GM18508 (cell line): ENCODE results near the gene ADAP1.
"Not testable (repeated sequence)": the region's sequence is repeated elsewhere in the genome, so short reads cannot be mapped to it uniquely, and the experiment has no call there.

Source experiments
- ATAC-seq: cut with Tn5 transposase; IDR thresholded peaks from one replicate; pipeline ENCODE4 v1.9.1; 2021; ENCODE audit warnings: moderate number of reproducible peaks; ENCODE audit not compliant: insufficient read depth, unreplicated experiment

ADAP1 gene, protein sequence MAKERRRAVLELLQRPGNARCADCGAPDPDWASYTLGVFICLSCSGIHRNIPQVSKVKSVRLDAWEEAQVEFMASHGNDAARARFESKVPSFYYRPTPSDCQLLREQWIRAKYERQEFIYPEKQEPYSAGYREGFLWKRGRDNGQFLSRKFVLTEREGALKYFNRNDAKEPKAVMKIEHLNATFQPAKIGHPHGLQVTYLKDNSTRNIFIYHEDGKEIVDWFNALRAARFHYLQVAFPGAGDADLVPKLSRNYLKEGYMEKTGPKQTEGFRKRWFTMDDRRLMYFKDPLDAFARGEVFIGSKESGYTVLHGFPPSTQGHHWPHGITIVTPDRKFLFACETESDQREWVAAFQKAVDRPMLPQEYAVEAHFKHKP

DNA sequence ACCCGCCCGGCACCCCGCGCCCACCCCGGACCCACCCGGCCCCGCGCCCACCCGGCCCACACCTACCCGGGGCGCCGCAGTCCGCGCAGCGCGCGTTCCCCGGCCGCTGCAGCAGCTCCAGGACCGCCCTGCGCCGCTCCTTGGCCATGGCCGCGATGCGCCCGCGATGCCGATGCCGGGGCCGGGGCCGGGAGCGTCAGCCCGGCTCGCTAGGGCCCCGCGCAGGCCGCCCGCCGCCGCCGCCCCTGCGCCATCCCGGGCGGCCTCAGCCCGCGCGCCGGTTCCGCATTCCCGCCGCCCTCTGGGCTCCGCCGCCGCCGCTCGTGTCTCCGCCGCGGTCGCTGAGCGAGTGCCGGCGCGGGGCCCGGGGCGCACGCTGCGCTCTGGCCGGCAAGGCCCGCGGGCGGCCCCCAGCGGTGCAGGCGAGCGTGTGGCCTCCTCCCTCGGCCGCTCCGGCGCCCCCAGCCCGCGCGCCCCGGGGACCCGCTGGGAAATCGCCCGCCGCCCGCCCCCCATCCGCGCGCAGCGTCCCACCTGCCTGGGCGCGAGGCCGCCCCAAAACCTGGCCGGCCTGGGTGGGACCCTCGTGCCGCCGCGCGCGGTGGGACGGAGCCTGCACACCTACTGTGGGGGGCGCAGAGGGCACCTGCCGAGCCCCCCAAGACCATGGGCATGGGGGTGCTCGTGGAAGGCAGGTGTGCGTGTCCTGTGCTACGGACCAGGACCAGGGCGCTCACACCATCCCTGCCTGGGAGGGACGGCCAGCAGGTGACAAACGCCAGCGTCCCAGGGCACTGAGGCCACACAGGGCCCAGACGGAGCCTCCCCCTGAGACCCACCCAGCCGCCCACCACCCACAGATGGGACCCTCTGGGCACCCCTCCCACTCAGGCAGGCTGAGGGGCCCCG is at the start of gene ADAP1:
Gene ADAP1 (minus strand): TSS at position 351 of the 909 bp plus-strand sequence. CDS start 203 bp downstream, at position 148.
- ATAC-seq, result no peak

DNA sequence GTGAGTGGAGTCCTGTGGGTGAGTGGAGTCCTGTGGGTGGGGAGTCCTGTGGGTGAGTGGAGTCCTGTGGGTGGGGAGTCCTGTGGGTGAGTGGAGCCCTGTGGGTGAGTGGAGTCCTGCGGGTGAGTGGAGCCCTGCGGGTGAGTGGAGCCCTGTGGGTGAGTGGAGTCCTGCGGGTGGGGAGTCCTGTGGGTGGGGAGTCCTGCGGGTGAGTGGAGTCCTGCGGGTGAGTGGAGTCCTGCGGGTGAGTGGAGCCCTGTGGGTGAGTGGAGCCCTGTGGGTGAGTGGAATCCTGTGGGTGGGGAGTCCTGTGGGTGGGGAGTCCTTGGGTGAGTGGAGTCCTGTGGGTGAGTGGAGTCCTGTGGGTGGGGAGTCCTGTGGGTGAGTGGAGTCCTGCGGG is 48.0 kb upstream of the ADAP1 start:
- ATAC-seq, result not testable (repeated sequence)

DNA sequence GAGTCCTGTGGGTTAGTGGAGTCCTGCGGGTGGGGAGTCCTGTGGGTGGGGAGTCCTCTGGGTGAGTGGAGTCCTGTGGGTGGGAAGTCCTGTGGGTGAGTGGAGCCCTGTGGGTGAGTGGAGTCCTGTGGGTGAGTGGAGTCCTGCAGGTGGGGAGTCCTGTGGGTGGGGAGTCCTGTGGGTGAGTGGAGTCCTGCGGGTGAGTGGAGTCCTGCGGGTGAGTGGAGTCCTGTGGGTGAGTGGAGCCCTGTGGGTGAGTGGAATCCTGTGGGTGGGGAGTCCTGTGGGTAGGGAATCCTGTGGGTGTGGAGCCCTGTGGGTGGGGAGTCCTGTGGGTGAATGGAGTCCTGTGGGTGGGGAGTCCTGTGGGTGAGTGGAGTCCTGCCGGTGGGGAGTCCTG is 47.5 kb upstream of the ADAP1 start:
- not testable (repeated sequence) for ATAC-seq

DNA sequence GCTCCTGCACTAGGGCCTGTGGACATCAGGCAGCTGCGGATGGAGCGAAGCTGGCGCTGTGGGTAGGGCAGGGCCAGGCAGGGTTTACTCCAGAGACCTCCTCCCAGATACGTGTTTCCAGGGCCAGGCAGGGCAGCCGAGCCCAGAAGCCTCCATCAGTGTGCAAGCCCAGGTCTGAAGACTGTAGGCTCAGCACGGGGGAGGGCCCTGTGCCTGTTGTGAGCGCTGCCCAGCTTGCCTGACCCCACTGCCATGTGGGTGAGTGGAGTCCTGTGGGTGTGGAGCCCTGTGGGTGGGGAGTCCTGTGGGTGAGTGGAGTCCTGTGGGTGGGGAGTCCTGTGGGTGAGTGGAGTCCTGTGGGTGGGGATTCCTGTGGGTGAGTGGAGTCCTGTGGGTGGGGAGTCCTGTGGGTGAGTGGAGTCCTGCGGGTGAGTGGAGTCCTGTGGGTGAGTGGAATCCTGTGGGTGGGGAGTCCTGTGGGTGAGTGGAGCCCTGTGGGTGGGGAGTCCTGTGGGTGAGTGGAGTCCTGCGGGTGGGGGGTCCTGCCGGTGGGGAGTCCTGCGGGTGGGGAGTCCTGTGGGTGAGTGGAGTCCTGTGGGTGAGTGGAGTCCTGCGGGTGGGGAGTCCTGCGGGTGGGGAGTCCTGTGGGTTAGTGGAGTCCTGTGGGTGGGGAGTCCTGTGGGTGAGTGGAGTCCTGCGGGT is 46.7 kb upstream of the ADAP1 start:
- not testable (repeated sequence) for ATAC-seq

DNA sequence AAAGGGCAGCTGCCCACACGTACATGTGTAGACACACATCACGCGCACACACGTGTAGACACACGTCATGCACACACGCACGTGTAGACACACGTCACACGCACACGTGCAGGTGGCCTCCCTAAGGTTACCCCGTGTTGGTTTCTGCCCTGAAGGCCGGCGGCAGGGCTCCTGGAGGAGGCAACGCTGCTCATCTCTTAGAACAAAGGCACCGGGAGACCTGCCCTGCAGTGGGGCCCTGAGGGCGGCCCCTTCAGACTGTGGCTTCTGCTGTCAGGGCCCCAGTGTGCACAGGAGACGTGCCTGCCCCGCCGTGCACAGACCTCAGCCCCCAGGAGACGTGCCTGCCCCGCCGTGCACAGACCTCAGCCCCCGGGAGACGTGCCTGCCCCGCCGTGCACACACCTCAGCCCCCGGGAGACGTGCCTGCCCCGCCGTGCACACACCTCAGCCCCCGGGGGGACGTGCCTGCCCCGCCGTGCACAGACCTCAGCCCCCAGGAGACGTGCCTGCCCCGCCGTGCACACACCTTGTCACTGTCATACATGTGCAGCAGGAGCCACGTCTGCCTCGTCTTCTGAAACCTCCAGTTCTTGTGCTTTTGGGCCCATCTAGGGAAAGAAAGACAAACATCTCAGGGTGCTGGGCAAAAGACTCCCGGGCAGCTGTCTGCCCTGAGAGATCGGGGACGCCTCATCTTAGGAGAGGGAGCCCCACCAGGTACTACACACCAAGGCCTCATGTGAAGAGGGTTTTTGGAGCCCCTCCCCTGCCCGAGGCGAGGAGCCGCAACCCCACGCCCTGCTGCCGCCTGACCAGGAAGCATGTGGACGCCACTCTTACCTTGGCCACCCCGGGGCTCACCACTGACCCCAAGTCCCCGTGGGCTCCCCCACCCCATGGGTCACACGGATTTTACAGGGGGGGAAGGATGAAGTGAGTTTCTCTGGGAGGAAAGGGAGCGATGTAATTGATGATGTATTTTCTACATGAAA is 45.8 kb upstream of the ADAP1 start:
- ATAC-seq, result no peak

DNA sequence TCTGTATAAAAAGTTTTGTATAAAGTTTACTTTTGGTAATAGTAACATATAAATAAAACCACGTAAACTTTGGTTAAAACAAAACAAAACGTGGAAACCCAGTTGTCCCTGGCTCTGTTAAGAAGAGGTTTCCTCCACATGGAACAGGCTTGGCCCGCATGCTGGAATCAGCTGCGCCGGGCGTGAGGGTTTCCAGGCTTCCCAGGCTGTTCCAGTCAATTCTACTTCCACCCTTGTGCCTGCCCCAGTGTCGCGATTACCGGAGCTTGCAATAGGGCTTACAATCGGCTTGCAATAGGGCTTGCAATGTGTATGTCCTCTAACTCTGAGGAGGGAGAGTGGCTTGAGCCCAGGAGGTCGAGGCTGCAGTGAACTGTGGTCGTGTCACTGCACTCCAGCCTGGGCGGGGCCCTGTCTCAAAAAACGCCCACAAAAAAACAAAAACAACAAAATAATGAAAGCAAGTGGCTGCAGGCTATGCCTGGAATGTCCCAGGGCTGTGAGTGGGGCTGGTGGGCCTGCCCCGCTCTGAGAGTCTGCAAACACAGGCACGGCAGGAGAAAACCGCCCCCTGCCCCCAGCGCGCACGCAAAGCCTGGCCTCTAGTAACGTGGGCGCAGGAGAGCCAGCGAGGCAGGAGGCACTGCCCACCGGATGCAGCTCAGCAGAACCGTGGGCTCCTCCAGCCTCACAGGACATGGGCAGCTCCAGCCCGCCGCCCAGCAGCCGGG is 44.8 kb upstream of the ADAP1 start:
- ATAC-seq, result no peak

DNA sequence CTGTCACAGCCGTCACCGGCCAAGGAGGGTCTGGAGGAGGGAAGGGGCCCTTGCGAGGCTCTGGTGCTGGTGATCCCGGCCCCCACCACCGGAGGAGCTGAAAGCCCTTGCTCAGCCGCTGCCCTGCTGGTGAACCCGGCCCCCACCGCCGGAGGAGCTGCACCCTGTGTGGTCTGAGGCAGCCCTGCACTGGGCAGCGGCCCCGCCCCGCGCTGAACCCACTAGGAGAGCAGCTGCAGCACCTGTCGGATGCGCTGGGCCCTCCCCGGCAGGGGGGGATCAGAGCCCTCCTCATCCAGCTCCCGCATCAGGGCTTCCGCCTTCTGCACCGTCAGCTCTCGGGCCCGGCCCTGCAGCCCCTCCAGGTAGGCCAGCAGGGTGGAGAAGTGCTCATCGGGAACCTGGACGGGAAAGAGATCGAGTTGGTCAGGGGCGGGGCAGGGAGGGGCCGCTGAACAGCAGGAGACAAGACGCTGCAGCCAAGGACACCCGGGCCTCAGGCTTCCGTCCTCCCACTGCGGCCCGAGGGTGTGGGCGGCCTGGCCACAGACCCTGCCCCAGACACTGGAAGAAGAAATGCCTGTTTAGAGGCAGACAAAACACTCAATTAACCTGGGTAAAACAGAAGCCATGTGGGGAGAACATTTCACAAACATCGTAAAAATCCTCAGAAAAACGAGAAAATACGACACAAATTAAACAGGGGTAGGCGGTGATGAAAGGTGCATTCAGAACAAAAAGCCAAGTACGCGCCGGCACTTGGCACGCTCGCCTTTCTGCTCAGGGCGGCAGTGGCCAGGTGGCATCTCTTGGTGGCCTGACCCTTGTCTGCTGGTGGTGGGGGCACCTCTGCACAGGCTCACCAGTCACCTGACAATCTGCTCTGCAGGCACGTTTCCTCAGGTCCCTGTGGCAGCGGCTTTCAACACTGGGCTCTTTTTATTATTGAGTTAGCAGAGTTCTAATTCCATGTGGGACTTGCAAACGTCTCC is 43.2 kb upstream of the ADAP1 start:
- no peak for ATAC-seq

DNA sequence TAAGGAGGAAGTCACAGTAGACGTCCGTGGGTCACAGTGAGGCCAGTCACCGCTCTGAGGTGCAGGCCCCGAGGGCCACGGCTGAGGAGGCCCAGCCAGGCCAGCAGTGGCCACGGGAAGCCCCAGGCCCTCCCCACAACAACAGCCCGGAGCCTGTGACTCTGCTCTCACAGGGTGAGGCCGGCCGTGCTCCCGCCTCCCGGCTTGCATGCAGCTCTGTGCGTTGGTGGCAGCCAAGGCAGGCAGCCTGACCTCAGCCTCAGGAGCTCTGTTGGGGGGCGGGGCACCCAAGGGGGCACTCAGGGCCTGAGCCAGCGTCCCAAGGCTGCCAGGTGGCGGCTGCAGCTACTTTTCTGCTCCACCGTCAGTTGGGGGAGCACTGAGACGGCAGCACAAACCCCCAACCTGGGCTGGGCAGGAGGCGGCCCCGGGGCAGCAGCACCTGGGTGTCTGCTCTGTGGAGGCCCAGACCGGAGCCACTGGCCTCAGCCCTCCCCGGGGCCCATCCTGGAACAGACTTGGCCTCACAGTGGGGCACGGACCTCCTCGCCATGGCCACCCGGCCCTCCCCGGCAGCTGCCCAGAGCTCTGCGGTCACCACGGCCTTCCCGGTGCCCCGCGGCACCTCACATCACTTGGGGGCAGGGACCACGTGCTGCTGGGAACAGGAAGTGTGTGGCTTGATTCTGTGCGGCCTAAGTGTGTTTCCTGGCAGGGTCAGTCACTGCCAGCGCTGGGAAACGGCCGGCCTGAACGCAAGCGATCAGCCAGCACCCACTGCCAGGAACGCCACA is 41.8 kb upstream of the ADAP1 start:
- ATAC-seq, result no peak

DNA sequence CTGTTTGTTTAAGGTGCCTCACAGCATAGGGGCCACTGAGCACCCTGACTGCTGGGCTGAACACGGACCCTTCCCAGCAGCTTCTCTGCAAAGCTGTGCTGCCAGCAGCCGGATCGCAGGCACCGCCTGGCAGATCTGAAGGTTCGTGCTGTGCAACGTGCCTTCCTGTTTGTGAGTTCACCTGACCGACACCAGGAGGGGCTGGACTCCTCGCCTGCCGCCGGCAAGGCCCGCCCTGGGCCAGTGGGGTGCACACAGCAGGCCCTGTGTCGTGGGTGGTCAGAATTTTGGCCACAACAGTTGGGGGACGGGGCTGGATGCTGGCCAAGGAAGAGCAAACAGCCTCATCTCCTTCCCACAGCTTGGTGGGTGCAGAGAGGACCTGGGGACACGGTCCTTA is 41.1 kb upstream of the ADAP1 start:
- ATAC-seq, result no peak

DNA sequence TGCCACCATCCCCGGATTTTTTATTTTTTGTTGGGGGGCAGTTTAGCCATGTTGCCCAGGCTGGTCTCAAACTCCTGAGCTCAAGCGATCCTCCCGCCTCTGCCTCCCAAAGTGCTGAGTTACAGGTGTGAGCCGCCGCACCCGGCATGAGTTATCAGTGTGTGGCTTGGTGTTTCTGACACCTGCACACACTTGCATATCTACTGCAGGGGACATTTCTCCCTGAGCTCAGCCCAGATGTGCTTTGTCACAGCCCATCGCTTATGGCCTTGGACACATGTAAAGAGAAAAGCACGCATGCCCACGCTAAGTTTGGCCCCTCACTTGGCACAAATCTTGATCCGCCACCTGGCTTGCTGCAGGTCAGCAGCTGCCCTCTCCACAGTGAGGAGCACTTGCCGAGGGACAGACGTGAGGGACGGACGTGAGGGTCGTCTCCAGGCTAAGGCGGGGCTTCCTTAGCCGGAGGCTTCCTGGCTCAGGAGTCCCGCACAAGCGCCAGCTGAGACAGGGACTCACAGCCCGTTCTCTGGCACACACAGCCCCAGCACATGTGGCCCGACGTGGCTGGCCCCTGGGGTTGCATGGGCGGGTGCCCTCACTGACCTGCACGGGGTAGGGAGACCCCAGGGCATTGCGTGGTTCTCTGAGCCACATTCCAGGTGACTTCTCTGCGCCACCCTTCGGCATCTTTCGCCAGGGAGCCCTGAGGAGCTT is 40.3 kb upstream of the ADAP1 start:
- ATAC-seq, result no peak

DNA sequence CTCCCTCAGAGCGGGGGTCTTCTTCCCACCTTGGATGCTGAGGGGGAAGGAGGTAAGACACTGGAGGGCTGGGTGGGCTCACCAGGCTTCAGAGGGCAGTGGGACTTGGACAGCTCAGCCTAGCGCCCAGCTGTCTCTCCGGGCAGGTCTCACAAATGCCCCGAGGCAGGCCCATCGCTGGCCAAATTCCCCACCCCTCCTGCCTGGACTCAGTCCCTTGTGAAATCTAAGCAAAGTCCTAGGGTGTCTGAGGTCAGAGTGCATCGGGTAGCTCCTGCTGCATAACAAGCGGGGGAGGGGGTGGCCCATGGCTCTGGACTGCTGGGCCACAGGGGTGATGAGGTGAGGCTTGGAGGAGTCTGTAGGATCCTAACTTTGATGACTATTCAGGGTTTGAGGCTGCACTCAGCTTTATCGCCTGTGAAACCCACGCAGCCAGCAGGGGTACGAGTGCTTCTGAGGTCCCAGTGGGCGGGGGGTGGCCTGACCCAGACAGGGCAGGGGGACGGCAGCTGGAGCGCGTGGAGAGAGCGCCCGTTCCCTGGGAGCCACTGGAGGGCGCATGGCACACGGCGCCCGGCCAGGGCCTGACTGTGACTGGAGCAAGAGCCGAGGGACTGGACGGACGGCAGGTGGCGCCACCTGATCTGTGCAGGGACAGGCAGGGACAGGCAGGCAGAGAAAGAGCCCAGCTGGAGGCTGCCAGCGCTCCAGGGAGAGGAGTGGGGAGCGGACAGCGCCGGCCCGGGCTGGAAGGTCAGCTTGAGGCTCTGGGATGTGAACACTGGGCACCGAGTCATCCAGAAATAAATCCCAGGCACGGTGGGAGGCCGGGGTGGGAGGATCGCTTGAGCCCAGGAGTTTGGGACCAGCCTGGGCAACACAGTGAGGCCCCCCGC is 38.5 kb upstream of the ADAP1 start:
- ATAC-seq, result no peak

DNA sequence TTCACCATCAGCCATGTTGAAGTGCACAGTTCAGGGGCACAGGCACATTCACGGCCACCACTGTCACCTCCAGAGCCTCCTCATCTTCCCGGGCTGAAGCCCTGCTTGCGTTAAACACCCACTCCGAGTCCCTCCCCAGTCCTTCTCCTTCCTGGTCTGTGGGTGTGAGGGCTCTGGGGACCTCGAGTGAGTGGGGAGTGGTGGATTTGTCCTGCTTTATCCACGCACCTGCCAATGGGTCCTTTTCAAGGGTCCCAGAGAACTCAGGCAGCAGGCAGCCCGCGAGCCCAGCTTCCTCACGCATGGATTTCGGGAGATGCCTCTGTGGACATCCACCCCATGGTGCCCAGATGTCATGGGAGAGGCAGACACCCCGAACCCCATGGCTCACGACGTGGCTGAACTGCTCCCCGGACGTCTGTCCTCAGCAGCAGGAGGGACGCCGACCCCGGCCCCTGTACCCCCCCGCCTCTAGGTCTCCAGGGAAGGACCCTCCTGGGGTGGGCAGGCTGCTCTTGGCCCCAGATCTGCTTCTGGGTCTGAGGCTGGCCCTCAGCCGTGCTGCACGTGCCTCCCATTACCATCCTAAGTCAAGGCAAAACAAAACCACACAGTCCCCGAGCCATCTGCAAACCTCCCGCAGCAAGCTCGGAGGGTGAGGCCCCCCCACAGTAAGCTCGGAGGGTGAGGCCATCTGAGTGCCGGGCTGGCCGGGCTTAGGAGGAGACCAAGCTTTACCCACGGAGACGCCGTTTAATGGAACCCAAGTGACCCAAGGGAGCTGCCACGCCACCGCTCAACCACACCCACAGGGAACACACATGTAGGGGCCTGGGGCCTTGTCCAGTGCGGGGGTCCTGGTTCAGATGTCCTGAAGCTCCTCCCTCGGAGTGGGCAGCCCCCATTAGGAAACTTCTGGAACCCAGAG is 37.5 kb upstream of the ADAP1 start:
- ATAC-seq, result no peak

DNA sequence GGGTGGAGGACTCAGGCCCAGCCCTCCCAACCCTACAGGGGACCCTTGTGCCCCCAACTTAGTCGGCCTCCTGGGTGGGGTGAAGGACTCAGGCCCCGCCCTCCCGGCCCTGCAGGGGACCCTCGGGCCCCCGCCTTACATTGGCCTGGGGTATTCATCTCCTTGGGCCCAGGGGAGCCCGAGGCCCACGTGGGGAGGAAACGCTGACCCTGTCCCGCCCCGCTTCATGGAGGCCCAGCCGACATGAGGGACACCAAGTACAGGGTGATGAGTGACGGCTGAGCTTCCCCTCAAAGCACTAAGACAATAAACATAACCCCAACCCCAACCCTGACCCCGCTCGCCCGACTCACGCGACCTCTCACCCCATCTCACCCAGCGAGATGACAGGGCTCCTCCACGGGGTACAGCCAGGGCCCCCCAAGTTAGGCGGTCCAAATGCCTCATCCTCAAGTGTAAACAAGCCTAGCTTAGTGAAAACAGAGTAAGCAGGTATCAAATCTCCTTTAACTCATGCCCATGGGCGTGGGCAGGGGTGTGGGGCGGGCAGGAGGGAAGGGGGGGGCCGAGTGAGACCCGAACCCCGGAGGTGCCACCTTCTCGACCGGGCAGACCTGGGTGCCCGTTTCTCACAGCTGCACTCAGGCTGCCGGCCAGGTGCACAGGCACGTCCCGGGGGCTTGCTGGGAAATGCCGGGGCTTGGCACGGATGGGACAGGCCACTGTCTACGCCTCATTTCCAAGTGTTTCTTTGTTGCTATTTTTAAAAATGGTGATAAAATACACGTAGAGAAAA is 36.7 kb upstream of the ADAP1 start:
- ATAC-seq, result no peak
